ENCODE results near the gene AIDA. TPM values are rescaled to one million over a fixed set of nuclear protein-coding genes. Genes with fewer than 3 reads are reported as not detected.

The AIDA gene
- total RNA-seq, 2 experiments from 2014 or later = 69.6 to 73.6 TPM

Other genes starting within 250 kb of the AIDA start
- gene HHIPL2, start 164.4 kb downstream of the AIDA start, total RNA-seq = under 1 TPM; 0.14 to 0.18 TPM
- 10 to 100 TPM; 20.3 to 23.1 TPM for gene TAF1A, start 122.6 kb downstream of the AIDA start, total RNA-seq
- 10 to 100 TPM; 46.8 to 48.6 TPM for gene MIA3, start 94.4 kb downstream of the AIDA start, total RNA-seq
- gene BROX, start 73 bp upstream of the AIDA start, total RNA-seq = 10 to 100 TPM; 36.7 to 37.6 TPM
- not detected for gene FAM177B, start 24.7 kb upstream of the AIDA start, total RNA-seq
- gene DISP1, start 102.5 kb upstream of the AIDA start, total RNA-seq = 1 to 10 TPM; 1.6 to 1.9 TPM